Measurements from ENCODE around the gene RPS4Y1. TPM values are rescaled to one million over a fixed set of nuclear protein-coding genes. Genes with fewer than 3 reads are reported as not detected.

RPS4Y1 gene
- total RNA-seq, result 0.07 and 0.30 TPM in 2 replicates

DNA sequence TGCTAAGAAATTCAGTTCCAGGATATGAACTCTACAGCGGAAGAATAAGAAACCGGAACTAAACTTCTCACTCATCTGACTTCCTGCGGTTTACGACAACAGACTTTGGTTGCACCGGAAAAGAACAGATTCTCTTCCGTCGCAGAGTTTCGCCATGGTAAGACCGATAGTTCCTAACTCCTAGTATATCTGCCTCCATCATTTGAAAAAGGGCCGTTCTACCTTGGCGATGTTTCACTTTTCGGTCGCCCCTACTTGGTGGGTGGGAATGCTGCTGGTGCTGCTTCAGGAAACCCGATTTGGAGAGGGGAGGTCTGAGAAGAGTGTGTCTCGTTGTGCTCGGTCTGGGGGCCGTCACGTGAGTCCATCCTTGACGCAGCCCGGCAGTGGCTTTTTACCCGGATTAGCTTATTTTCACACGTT, at the start of gene RPS4Y1:
RPS4Y1 (plus strand) TSS at position 132 of the 423 bp plus-strand sequence; CDS start at position 155, 23 bp downstream.

Other genes with a start within 250 kb of the RPS4Y1 start
- not detected in 2 replicates for gene SRY, start 53.9 kb upstream of the RPS4Y1 start, total RNA-seq
- not detected in 2 replicates for gene ZFY, start 93.8 kb downstream of the RPS4Y1 start, total RNA-seq

All from mammary microvascular endothelial cell (primary cell).